ENCODE results near the gene DEFB124.

- TF ChIP-seq CTCF (IDR thresholded peaks at IDR 0.05) (no peak), POLR2AphosphoS5 (IDR thresholded peaks at IDR 0.05) (no peak)
These were observed 34.8 kb downstream of the DEFB124 start, which contains the start of gene DEFB123 for GRCh38 chr20:31440012-31440659.

Data from gastroesophageal sphincter (tissue), 3 donors.